ENCODE measurements around the gene DAPK2.

The DAPK2 gene

DNA sequence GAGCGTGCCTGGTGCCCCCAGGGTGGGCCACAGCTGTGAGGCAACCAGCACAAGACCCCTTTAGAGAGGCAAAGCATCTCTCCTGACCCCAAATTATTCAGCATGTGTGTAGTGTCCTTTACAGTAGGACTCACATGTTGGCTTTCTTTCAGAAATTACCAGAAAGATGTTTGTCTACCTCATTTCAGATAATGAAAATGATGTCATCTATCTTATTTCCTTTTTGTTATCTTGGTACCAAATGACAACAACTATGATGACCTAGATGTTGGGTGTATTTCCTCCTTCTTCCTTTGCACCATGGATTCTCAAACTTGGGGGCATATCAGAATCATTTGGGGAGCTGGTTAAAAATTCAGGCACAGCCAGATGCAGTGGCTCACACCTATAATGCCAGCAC, 50.5 kb downstream of the DAPK2 start:
- no peak for DNase-seq

- no peak for DNase-seq
Observed at GRCh38 chr15:63994073-63994600, 52.1 kb downstream of the DAPK2 start.

DNA sequence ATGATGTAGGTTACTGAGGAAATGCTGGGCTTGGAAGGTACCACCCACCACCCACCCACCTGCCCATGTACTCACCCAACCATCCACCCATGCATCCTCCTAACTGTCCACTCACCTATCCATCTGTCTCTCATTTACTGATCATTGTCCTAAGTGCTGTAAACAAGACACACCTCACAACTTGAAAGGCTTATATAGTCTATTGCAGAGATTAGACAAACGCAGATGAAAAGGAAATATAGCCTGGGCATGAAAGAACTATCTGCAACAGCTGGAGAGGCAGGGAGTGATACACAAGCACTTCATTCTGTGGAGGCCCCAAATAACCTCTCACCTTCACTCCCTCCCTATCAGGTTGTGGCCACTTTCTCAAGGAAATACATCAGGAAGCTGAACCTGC, 54.0 kb downstream of the DAPK2 start:
- DNase-seq: no peak

- no peak for DNase-seq
Observed at GRCh38 chr15:63991706-63992105, 54.6 kb downstream of the DAPK2 start.

GRCh38 chr15:63990454-63990853, 55.8 kb downstream of the DAPK2 start:
- DNase-seq: no peak

DNA sequence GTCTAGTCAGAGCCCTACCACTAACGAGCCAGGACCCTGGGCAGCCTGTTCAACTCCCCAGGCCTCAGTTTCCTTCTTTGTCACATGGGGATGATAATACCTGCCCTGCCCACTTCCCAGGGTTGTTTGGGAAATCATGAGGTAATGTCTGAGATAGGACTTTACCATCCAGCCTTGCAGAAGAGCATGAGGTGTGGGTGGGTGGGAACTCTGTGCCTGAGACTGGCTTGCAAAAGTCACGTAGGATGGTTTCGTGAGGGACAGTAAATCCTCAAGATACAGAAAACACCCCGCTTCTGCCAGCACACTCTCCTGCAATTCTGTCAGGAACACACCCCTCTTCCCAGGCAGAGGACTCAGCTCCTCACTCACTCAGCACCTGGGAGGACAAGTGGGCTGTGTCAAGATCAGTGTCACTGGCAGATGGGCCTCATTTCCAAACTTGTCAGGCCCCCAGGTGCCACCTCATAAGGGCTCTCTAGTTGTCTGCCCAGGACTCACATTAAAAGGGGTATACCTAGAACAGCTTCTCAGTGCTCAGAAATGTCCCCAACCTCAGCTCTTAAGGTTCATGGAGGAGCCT, 58.4 kb downstream of the DAPK2 start:
- DNase-seq: no peak

DNA sequence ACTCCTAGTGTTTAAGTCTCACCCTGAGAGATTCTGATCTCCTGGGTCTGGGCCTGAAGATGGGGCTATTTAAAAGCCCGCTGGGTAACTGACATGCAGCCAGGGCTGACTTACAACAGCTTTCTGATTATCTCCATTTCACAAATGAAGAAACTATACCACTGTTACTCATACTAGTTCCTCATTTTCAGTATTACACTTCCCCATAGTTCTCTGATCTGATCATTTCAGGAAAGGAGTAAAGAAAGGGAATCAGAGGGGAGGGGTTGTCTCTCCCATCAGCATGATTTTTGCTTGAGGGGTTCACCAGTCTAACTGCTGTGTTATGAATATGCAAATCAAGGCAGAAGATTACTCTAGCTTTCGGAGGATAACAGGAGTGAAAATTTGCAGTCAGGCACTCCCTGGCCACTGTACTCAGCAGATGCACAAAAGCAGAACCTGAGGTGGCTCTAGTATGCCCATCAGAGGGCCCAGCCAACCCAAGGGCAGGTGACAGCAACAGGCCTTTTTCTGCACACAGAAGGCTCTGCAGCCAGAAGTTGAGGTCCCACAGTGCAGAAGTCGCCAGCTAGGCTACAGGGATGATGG, 59.4 kb downstream of the DAPK2 start:
- DNase-seq: no peak

- no peak for DNase-seq
Observed at GRCh38 chr15:63986185-63986680, 60.1 kb downstream of the DAPK2 start.

- DNase-seq: no peak
Observed at GRCh38 chr15:63985221-63986184, 60.8 kb downstream of the DAPK2 start.

- no peak for DNase-seq
Observed at GRCh38 chr15:63984331-63984730, 62.0 kb downstream of the DAPK2 start.

DNA sequence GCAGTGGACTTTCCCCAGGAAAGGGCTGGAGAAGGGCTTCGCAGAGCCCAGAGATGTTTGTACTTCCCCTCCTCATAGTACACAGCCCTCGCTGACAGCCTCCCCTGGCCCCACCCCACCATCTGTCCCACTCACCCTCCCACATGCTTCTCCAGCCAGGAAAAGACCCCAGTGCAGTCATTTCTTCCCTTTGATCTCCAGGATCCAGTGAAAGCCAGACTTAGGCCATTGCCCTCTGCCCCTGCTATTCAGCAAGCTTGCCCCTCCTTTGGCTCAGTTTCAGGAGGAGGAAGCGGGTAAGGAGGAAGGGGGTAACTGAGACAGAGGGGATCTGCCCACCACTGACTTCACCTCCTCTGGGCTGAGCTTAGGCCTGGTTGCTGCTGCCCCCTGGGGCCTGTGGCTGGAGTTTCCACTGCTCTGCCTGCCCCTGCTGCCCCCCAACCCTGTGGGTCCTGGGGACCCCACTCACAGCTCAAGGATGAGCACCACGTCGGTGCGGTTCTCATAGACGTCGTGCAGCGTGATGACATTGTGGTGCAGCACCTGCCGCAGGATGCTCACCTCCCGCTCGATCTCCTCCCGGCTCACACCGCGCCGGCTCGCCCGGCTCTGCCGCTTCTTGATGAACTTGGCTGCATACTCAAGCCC, 63.1 kb downstream of the DAPK2 start:
- DNase-seq: no peak

GRCh38 chr15:63982381-63982854, 63.9 kb downstream of the DAPK2 start:
- no peak for DNase-seq

GRCh38 chr15:63981596-63982320, 64.5 kb downstream of the DAPK2 start:
- no peak for DNase-seq

DNA sequence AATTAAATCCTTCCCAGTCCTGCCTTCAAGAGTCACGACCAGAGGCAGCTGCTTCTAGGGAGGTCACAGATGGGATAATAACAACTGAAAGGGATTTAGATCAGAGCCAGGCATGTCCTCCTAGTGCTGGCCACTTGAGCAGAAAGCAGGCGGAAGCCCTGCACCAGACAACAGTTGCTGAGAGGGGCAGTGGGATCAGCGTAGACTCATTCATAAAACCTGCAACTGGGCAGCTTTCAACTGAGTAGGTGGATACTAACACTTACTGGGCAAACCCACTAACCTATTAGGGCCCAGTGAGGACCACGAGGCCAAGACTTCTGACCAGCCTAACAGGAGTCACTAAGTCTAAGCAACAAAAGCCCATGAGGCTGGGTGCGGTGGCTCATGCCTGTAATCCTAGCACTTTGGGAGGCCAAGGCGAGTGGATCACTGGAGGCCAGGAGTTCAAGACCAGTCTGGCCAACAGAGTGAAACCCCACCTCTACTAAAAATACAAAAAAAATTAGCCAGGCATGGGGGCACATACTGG, 67.0 kb downstream of the DAPK2 start:
- no peak for DNase-seq

- DNase-seq: no peak
Observed at GRCh38 chr15:63978511-63979261, 67.6 kb downstream of the DAPK2 start.

DNA sequence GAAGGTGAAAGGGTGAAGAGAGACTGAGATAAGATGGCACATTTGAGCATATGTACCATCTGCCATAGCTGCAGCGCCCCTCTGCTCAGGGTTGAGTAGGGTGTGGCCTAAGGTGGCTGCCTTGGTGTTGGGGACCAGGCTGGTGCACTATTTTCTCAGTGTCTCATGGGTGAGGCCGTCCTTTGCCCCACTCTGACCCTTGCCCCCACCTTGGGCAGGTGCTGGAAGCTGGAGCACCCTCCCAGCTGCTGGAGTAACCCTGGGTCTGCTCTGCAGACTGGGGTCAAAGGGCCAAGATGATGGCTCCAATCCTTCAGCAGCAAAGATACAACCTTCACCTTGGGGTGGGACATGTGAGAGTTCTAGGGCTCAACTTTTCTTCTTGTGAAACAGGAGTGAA, 69.2 kb downstream of the DAPK2 start:
- DNase-seq: no peak

DNA sequence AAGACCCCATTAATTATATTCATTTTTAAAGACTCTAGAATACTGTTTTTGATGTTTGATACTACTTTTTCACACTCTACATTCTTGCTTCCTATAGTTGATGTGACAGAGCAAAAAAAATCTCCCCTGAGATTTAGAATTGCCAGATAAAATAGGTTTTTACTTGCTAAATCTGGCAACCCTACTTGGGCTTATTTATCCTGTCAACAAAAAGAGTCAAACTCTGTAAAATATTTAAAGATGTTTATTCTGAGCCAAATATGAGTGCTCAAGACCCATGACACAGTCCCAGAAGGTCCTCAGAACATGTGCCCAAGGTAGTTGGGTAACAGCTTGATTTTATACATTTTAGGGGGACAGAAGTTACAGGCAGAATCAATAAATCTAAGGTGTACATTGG, 72.3 kb downstream of the DAPK2 start:
- DNase-seq: no peak

DNA sequence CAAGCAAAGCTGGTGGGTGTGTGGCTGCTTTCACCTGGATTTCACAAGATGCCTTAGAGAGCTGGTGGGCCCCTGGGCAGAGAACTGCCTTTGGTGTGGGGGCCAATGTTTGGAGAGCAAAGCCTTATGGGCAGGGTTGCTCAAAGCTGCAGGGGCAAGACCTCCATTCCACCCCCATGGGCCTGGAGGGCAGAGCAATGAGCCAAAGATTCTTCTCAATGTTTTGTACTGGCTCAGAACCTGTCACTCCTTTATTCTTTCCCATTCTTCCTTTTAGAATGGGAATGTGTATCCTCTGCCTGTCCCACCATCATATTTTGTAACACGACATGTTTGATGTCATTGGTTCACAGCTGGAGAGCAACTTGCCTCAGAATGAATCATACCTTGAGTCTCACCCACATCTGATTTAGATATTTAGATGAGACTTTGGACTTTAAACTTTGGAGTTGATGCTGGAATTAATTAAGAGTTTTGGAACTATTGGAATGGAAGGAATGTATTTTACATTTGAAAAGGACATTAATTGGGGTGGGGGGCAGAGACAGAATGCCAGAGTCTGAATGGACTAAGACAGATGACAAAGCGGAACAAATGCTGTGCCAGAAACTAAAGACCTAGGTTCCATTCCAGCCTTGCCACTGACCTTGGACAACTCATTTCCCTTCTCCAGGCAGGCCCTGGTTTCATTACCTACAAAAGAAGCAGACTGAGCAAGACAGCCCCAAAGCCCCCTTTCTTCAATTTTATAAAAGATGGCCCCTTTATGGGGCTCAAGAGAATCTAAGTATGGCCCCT, 72.9 kb downstream of the DAPK2 start:
- DNase-seq: no peak

DNA sequence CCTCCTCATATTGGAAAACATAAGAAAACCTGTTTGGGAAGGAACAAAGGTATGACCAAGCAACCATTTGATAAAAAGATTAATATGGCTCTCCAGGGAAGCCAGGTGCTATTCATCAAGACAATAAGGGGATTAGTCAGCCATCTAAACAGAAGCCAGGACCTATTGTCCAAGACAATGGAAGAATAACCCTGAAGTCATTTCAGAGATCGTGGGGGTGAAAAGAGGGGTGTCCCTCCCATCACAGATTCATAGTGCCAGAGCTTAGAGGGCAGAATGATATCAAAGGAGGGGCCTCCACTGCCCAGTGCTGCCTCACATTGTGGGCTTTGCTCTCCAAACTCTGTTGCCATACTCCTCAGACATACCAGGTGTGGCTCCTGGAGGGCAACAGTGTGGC, 73.5 kb downstream of the DAPK2 start:
- no peak for DNase-seq

DNA sequence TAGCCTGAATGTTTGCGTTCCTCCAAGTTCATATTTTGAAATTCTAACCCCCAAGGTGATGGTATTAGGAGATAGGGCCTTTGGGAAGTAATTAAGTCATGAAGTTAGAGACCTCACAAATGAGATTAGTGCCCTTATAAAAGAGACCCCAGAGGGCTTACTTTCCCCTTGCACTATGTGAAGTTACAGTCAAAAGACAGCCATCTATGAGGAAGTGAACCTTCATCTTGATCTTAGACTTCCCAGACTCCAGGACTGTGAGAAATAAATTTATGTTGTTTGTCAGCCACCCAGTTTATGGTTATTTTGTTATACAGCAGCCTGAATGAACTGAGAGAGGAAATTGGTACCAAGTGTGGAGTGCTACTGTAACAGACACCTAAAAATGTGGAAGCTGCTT, 74.4 kb downstream of the DAPK2 start:
- no peak for DNase-seq

Measured in CD4-positive, alpha-beta T cell treated with Interleukin-17A for 4 hours (primary cell).